GM12801 (cell line): Measurements from ENCODE around the gene PEX16.

ENCODE experiments used
- CTCF ChIP-seq: IDR thresholded peaks from one replicate; pipeline ENCODE4 v1.5.1; 2011; ENCODE audit warnings: control low read depth; ENCODE audit not compliant: insufficient read length; ENCODE audit errors: extremely low read depth

The PEX16 gene

GRCh38 chr11:45890886-45891550 is 26.7 kb downstream of the PEX16 start:
- no peak for TF ChIP-seq CTCF

GRCh38 chr11:45889966-45890365 is 27.7 kb downstream of the PEX16 start:
- TF ChIP-seq CTCF: no peak

- no peak for TF ChIP-seq CTCF
These were observed 28.1 kb downstream of the PEX16 start for GRCh38 chr11:45889555-45889954.

- TF ChIP-seq CTCF: no peak
These were observed 30.1 kb downstream of the PEX16 start for GRCh38 chr11:45887587-45887986.

GRCh38 chr11:45886816-45887520 is 30.7 kb downstream of the PEX16 start:
- TF ChIP-seq CTCF: no peak

GRCh38 chr11:45885921-45886721 is 31.6 kb downstream of the PEX16 start:
- TF ChIP-seq CTCF: no peak

- no peak for TF ChIP-seq CTCF
These were observed 32.3 kb downstream of the PEX16 start, which contains the start of gene MAPK8IP1 for GRCh38 chr11:45885274-45885920. MAPK8IP1 (plus strand) TSS chr11:45885651; CDS start chr11:45885821, 170 bp downstream.
